Right forelimb (tissue), 1 donor: ENCODE results near the gene PSTK.
A peak's percentile ranks its signal among the peaks of the same experiment; 100 is the strongest.

ENCODE experiments used
- DNase-seq: peaks from one replicate; pipeline ENCODE4 v3.0.0-alpha.2; 2018

PSTK gene

GRCh38 chr10:122980209-122981065 is at the start of gene PSTK:
Gene PSTK, plus strand, starts transcription at chr10:122980401. Its CDS starts 79 bp downstream, at chr10:122980480.
- peak; percentile 97 for DNase-seq

GRCh38 chr10:122931088-122931906 is 48.9 kb upstream of the PSTK start:
- no peak for DNase-seq

GRCh38 chr10:122939133-122939855 is 40.9 kb upstream of the PSTK start:
- DNase-seq = no peak

- DNase-seq = no peak
Observed at GRCh38 chr10:122939856-122940543, 40.2 kb upstream of the PSTK start.

GRCh38 chr10:122949296-122949695 is 30.9 kb upstream of the PSTK start:
- DNase-seq = no peak

GRCh38 chr10:122953902-122954730 is 26.1 kb upstream of the PSTK start, which contains the start of gene C10orf88:
Gene C10orf88, minus strand, starts transcription at chr10:122954227. Its CDS starts 49 bp downstream, at chr10:122954178.
- DNase-seq = peak; percentile 98

GRCh38 chr10:122954731-122955050 is 25.5 kb upstream of the PSTK start:
- no peak for DNase-seq

- DNase-seq = no peak
Observed at GRCh38 chr10:122955892-122956291, 24.3 kb upstream of the PSTK start.

GRCh38 chr10:122957474-122957873 is 22.7 kb upstream of the PSTK start:
- DNase-seq = no peak

GRCh38 chr10:122962405-122962804 is 17.8 kb upstream of the PSTK start:
- no peak for DNase-seq

GRCh38 chr10:122966879-122967278 is 13.3 kb upstream of the PSTK start:
- no peak for DNase-seq

GRCh38 chr10:122968698-122969097 is 11.5 kb upstream of the PSTK start:
- DNase-seq = no peak

GRCh38 chr10:122974023-122974422 is 6.2 kb upstream of the PSTK start:
- no peak for DNase-seq

GRCh38 chr10:122974543-122975064 is 5.6 kb upstream of the PSTK start:
- DNase-seq = no peak

- DNase-seq = no peak
Observed at GRCh38 chr10:122981066-122981464, 864 bp downstream of the PSTK start.

- no peak for DNase-seq
Observed at GRCh38 chr10:122983898-122984297, 3.7 kb downstream of the PSTK start.

GRCh38 chr10:122984708-122985107 is 4.5 kb downstream of the PSTK start:
- no peak for DNase-seq

GRCh38 chr10:122986335-122986734 is 6.1 kb downstream of the PSTK start:
- no peak for DNase-seq

GRCh38 chr10:122988501-122988900 is 8.3 kb downstream of the PSTK start:
- DNase-seq = no peak

- no peak for DNase-seq
Observed at GRCh38 chr10:122990278-122990677, 10.1 kb downstream of the PSTK start.

GRCh38 chr10:122992031-122992585 is 11.9 kb downstream of the PSTK start:
- no peak for DNase-seq
